A549 (cell line): ENCODE data around the gene CHTF8. TPM values are rescaled to one million over a fixed set of nuclear protein-coding genes. Genes with fewer than 3 reads are reported as not detected.

Source experiments
- ATAC-seq, 2 experiments: fragments of 200-7000 bp in 1 of 2; fragments of >200 bp in 1 of 2; cut with Nextera tagmentation in 1 of 2; cut with Tn5 transposase in 1 of 2; 3 replicates each; pipeline versions ENCODE4 v1.8.0 to v1.9.1; 2018 to 2020; ENCODE audit warnings: mild to moderate bottlenecking in 1 of 2, moderate library complexity in 1 of 2
- CTCF ChIA-PET: fragments of 300-600 bp; sonication (Branson Sonifier 250); formaldehyde crosslinking; extraction: SDS; loops from one replicate; lab custom pipeline; 2021; ENCODE audit warnings: antibody characterized with exemption, inconsistent platforms; lab: Yijun Ruan, JAX
- POLR2A ChIA-PET: fragments of 350-600 bp; formaldehyde crosslinking; extraction: SDS; loops from one replicate; lab custom pipeline; 2021; ENCODE audit warnings: antibody characterized with exemption, inconsistent platforms; lab: Yijun Ruan, JAX
- DNase-seq, 2 experiments: peaks; one replicate each; pipeline versions ENCODE4 v3.0.0 to v3.0.0-alpha.2; 2011 to 2016; ENCODE audit warnings: low read depth in 1 of 2, low spot score in 1 of 2
- FAIRE-seq: peaks from 2 replicates; lab custom pipeline; 2011; peaks lifted over from hg19 to GRCh38; lab: Jason Lieb, UNC
- H3K27ac ChIP-seq, 2 experiments: fragments of >200 bp; sonication (Bioruptor Twin); formaldehyde crosslinking; 3 replicates each; pipeline ENCODE4 v1.5.1; 2016 to 2017
- H3K4me1 ChIP-seq: fragments of >200 bp; sonication (Bioruptor Twin); formaldehyde crosslinking; 3 replicates; pipeline ENCODE4 v1.6.1; 2016
- H3K4me2 ChIP-seq: fragments of >200 bp; sonication (Bioruptor Twin); formaldehyde crosslinking; 3 replicates; pipeline ENCODE4 v1.6.1; 2016
- H3K4me3 ChIP-seq: fragments of >200 bp; sonication (Bioruptor Twin); formaldehyde crosslinking; 3 replicates; pipeline ENCODE4 v1.5.1; 2016
- H3K9me3 ChIP-seq: fragments of >200 bp; sonication (Bioruptor Twin); formaldehyde crosslinking; 3 replicates; pipeline ENCODE4 v1.6.1; 2016
- CEBPB ChIP-seq, 2 experiments: fragments of >200 bp in 1 of 2; sonication (Bioruptor Twin) in 1 of 2; formaldehyde crosslinking in 1 of 2; IDR thresholded peaks; 2 replicates each; pipeline ENCODE4 v1.6.1; 2012 to 2016
- CHD2 ChIP-seq: fragments of 150-350 bp; IDR thresholded peaks from 2 replicates; pipeline ENCODE4 v1.6.1; 2014; ENCODE audit warnings: low read length; ENCODE audit not compliant: partially characterized antibody
- CHD4 ChIP-seq: fragments of 200-600 bp; sonication (generic); IDR thresholded peaks from 2 replicates; pipeline ENCODE4 v1.6.1; 2016; ENCODE audit warnings: antibody characterized with exemption, mild to moderate bottlenecking, borderline replicate concordance
- ESRRA ChIP-seq: fragments of 150-350 bp; IDR thresholded peaks from 2 replicates; pipeline ENCODE4 v1.6.1; 2014; ENCODE audit warnings: mild to moderate bottlenecking, low read length, borderline replicate concordance
- FOSB ChIP-seq: fragments of 250-450 bp; sonication (Bioruptor Pico); IDR thresholded peaks from 2 replicates; pipeline ENCODE4 v1.5.0; 2020; ENCODE audit warnings: mild to moderate bottlenecking, moderate library complexity
- FOSL2 ChIP-seq, 2 experiments: fragments of 450-650 bp in 1 of 2; fragments of >200 bp in 1 of 2; sonication (Bioruptor Twin) in 1 of 2; formaldehyde crosslinking; IDR thresholded peaks; 2 replicates each; pipeline versions ENCODE4 v1.5.0 to v1.6.1; 2016 to 2020; ENCODE audit warnings: mild to moderate bottlenecking in 1 of 2, moderate library complexity in 1 of 2
- HDAC2 ChIP-seq: fragments of 200-600 bp; sonication (generic); IDR thresholded peaks from 2 replicates; pipeline ENCODE4 v1.6.1; 2016
- HEYL ChIP-seq: fragments of 250-450 bp; sonication (Bioruptor Pico); IDR thresholded peaks from 2 replicates; pipeline ENCODE4 v1.8.0; 2021; ENCODE audit warnings: mild to moderate bottlenecking, moderate library complexity
- HOXA7 ChIP-seq: fragments of 250-450 bp; sonication (Bioruptor Pico); IDR thresholded peaks from 2 replicates; pipeline ENCODE4 v1.5.0; 2020; ENCODE audit warnings: mild to moderate bottlenecking, moderate library complexity
- MAFK ChIP-seq: fragments of 450-650 bp; IDR thresholded peaks from 2 replicates; pipeline ENCODE4 v1.6.1; 2014; ENCODE audit not compliant: partially characterized antibody
- PHF8 ChIP-seq: fragments of 200-600 bp; sonication (generic); IDR thresholded peaks from 2 replicates; pipeline ENCODE4 v1.6.1; 2016; ENCODE audit warnings: low read depth, mild to moderate bottlenecking, antibody characterized with exemption, moderate library complexity, borderline replicate concordance
- RNF2 ChIP-seq: fragments of 200-600 bp; sonication (generic); IDR thresholded peaks from 2 replicates; pipeline ENCODE4 v1.6.1; 2016; ENCODE audit warnings: low read depth, mild to moderate bottlenecking, antibody characterized with exemption, moderate library complexity, borderline replicate concordance
- SREBF2 ChIP-seq: fragments of 450-650 bp; IDR thresholded peaks from 2 replicates; pipeline ENCODE4 v1.6.1; 2014; ENCODE audit warnings: mild to moderate bottlenecking, moderate library complexity
- TP53 ChIP-seq: fragments of 250-450 bp; sonication (Bioruptor Pico); IDR thresholded peaks from 2 replicates; pipeline ENCODE4 v1.5.0; 2021; ENCODE audit warnings: mild to moderate bottlenecking, moderate library complexity
- ZFP36 ChIP-seq: fragments of 450-650 bp; IDR thresholded peaks from 2 replicates; pipeline ENCODE4 v1.6.1; 2014; ENCODE audit warnings: borderline replicate concordance; ENCODE audit not compliant: partially characterized antibody
- WGBS: methylation state at CpG from one replicate; pipeline ENCODE4 v1.1.6; 2017; ENCODE audit errors: missing lambda C conversion rate; 5-methylcytosine and 5-hydroxymethylcytosine counted together
- polyA plus RNA-seq, 4 experiments: library from polyadenylated mRNA; depleted of rRNA in 3 of 4; stranded (reverse); fragments of >200 nt; fragmentation: RNase III in 1 of 4; extraction: RNeasy Plus Mini Kit Qiagen cat#74134 plus additional on column Dnase treatment in 1 of 4; gene quantifications; 2 replicates in 3 of 4; 3 replicates in 1 of 4; pipeline ENCODE4 v1.2.3, GENCODE V29; 2011 to 2017
- TF ChIP-seq, protein P1 (sequence below): fragments of 250-450 bp; sonication (Bioruptor Pico); IDR thresholded peaks from 2 replicates; pipeline ENCODE4 v1.5.0; 2021; ENCODE audit warnings: mild to moderate bottlenecking, moderate library complexity, borderline replicate concordance
- TF ChIP-seq, protein P2 (sequence below): fragments of 150-350 bp; IDR thresholded peaks from 2 replicates; pipeline ENCODE4 v1.6.1; 2014; ENCODE audit warnings: low read depth, mild to moderate bottlenecking, low read length

Gene CHTF8
- polyA plus RNA-seq, 2 of the 4 experiments (the other 2 are of a cell fraction) = 78.7 to 81.6 TPM

DNA sequence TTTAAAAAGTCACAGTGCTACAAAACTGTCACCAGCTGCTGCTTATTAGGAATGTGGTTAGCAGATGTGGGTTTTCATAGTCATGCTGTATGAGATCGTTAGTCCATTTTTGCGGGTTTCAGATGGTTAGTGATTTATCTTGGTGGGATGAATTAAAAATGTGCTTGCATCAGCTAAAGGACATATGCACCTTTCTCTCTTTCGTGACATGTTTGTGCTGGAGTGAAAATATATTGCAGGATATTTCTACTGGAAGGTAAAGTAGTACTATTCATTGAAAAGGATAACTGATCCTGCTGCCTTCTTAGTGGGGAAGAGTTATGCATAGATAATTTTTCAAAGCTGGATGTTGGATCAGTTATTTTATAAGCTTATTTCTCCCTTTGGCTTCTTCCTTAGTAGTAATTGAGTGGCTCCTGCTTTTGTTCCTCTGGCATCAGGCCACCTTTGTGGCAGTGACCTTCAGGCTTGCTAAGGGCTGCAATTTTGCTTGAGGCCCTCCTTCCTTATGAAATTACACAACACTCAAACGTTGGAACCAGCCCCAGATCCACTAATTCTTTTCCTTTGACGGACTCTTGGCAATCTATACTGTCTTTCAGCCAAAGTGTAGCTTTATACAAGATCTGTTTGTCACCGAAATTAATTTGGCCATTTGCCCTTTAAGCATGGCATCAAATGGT, 47.1 kb upstream of the CHTF8 start:
- peak overlapping the region; percentile 26 to 52; a peak in 3 of 6 replicates for H3K27ac ChIP-seq
- FAIRE-seq (no peak), DNase-seq (peak in 1 of 2 experiments; percentile 37), ATAC-seq (peak; percentile 39 to 54; a peak in 3 of 6 replicates)
- H3K4me2 ChIP-seq = peak overlapping the region; percentile 48
- ChIA-PET POLR2A (no interaction called here), CTCF (interaction anchor here (0.6 to 1.7 kb wide), 5 partner anchors 13 to 175 kb away, joined by 3 to 7 read pairs (median 4); no protein-coding TSS in a partner anchor)
- 47% methylated on average over 6 of the region's 6 CpGs for WGBS
- H3K4me1 ChIP-seq = peaks cover 23% of the 10 kb centered on the region
- H3K9me3 ChIP-seq = no peaks in the 10 kb centered on the region
- H3K4me3 ChIP-seq = no peak overlapping the region
- TF ChIP-seq HDAC2 = no peak
- no peak for TF ChIP-seq ZFP36
- no peak for TF ChIP-seq RNF2
- TF ChIP-seq MAFK = peak; percentile 68
- peak; percentile 49 to 70; a peak in 3 of 4 replicates for TF ChIP-seq CEBPB (IDR thresholded peaks at IDR 0.05)
- TF ChIP-seq PHF8 = no peak
- TF ChIP-seq CHD4 = no peak
- no peak for TF ChIP-seq TP53 (CRISPR knock-in tag)
- no peak for TF ChIP-seq FOSL2 (IDR thresholded peaks at IDR 0.05)
- TF ChIP-seq FOSL2 (CRISPR knock-in tag; IDR thresholded peaks at IDR 0.05) = no peak
- TF ChIP-seq SREBF2 = no peak
- no peak for TF ChIP-seq FOSB (CRISPR knock-in tag)
- TF ChIP-seq, protein P1, sequence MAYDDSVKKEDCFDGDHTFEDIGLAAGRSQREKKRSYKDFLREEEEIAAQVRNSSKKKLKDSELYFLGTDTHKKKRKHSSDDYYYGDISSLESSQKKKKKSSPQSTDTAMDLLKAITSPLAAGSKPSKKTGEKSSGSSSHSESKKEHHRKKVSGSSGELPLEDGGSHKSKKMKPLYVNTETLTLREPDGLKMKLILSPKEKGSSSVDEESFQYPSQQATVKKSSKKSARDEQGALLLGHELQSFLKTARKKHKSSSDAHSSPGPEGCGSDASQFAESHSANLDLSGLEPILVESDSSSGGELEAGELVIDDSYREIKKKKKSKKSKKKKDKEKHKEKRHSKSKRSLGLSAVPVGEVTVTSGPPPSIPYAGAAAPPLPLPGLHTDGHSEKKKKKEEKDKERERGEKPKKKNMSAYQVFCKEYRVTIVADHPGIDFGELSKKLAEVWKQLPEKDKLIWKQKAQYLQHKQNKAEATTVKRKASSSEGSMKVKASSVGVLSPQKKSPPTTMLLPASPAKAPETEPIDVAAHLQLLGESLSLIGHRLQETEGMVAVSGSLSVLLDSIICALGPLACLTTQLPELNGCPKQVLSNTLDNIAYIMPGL (CRISPR knock-in tag) = 0 out of 2 replicates have a peak, but pooled peaks have one; percentile 27
- TF ChIP-seq, protein P2, sequence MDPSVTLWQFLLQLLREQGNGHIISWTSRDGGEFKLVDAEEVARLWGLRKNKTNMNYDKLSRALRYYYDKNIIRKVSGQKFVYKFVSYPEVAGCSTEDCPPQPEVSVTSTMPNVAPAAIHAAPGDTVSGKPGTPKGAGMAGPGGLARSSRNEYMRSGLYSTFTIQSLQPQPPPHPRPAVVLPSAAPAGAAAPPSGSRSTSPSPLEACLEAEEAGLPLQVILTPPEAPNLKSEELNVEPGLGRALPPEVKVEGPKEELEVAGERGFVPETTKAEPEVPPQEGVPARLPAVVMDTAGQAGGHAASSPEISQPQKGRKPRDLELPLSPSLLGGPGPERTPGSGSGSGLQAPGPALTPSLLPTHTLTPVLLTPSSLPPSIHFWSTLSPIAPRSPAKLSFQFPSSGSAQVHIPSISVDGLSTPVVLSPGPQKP = no peak

DNA sequence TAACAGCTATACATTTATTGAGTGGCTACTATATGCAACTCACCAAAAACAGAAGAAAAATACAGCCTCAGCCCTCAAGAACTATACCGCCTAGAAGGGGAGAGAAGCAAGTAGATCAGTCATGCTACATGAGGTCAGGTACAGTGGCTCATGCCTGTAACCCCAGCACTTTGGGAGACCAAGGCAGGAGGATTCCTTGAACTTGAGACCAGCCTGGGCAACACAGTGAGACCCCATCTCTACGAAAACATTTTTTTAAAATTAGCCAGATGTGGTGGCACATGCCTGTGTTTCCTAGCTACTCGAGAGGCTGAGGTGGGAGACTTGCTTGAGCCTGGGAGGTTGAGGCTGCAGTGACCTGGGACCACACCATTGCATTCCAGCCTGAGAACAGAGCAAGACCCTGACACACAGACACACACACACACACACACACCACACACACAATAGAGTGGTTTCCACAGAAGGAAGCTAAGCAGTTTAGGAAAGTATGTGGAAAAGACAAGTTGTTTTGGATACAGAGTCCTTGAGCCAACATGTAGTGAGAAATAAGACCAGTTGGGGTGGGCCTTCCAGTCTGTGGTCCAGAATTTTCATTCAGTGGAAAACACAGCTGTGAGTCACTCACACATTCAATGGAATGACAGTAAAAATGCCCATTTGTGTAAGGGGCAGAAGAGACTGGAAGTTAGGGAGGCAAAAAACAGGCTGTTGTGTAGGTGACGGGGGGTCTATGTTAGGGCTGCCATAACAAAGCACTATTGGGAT, 43.8 kb upstream of the CHTF8 start:
- TF ChIP-seq HDAC2 = no peak
- TF ChIP-seq, protein P1 (CRISPR knock-in tag) = no peak
- TF ChIP-seq RNF2 = no peak
- no peak for TF ChIP-seq HOXA7 (CRISPR knock-in tag)
- TF ChIP-seq HEYL (CRISPR knock-in tag) = no peak
- TF ChIP-seq CHD2 = no peak
- TF ChIP-seq ESRRA = no peak
- FAIRE-seq = no peak

More for the DNA sequence above, 43.8 kb upstream of the CHTF8 start:
- Histone ChIP-seq H3K4me1 (peaks cover 37% of the 10 kb centered on the region), H3K4me2 (no peak overlapping the region), H3K4me3 (no peak overlapping the region), H3K27ac (no peak overlapping the region), H3K9me3 (no peaks in the 10 kb centered on the region)
- DNase-seq = no peak
- ChIA-PET POLR2A (no interaction called here), CTCF (interaction anchor here (0.6 to 2.0 kb wide), 4 partner anchors 15 to 305 kb away, joined by 3 to 12 read pairs (median 3); no protein-coding TSS in a partner anchor)
- 94% methylated on average over 4 of the region's 4 CpGs for WGBS
- ATAC-seq = no peak
